Measurements from ENCODE around the gene PDS5A. TPM values are rescaled to one million over a fixed set of nuclear protein-coding genes. Genes with fewer than 3 reads are reported as not detected.
"Not testable (repeated sequence)": the region's sequence is repeated elsewhere in the genome, so short reads cannot be mapped to it uniquely, and the experiment has no call there.

The PDS5A gene
- total RNA-seq, 4 donors from 2014 or later, result 42.9 to 107 (median 68.9) TPM

DNA sequence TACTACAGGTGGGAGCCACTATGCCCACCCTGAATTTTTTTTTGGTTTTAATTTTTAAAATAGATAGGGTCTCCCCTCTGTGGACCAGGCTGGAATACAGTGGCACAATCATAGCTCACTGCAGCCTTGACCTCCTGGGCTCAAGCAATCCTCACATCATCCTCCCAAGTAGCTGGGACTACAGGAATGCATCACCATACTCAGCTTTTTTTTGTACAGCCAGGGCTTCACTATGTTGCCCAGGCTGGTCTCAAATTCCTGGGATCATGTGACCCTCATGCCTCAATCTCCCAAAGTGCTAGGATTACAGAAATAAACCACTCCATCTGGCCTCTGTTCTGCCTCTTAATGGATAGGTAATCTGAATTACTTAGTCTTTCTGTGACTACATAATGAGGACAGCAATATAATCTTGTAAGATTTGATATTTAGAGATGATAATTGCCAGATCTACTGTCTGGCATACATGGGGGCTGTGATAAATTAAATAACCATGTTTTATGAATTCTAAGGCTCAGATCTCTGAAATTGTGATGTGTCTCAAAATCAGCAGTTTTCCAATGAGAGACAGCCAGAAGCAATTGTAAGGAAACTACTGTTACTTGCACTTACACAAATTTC, 26.7 kb downstream of the PDS5A start:
- intact Hi-C loops (cut with DNase I; ENCODE audit: low total_unique reads), result no loop called here
- TF ChIP-seq POLR2A (IDR thresholded peaks at IDR 0.05), result no peak
- TF ChIP-seq, protein P1, sequence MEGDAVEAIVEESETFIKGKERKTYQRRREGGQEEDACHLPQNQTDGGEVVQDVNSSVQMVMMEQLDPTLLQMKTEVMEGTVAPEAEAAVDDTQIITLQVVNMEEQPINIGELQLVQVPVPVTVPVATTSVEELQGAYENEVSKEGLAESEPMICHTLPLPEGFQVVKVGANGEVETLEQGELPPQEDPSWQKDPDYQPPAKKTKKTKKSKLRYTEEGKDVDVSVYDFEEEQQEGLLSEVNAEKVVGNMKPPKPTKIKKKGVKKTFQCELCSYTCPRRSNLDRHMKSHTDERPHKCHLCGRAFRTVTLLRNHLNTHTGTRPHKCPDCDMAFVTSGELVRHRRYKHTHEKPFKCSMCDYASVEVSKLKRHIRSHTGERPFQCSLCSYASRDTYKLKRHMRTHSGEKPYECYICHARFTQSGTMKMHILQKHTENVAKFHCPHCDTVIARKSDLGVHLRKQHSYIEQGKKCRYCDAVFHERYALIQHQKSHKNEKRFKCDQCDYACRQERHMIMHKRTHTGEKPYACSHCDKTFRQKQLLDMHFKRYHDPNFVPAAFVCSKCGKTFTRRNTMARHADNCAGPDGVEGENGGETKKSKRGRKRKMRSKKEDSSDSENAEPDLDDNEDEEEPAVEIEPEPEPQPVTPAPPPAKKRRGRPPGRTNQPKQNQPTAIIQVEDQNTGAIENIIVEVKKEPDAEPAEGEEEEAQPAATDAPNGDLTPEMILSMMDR (IDR thresholded peaks at IDR 0.05), result no peak
- H3K36me3 ChIP-seq, result no peaks in the 10 kb centered on the region
- H3K27ac ChIP-seq, result no peak overlapping the region
- DNase-seq, result no peak
- H3K4me3 ChIP-seq, result no peak overlapping the region
- no peaks in the 10 kb centered on the region for H3K4me1 ChIP-seq
- no peaks in the 10 kb centered on the region for H3K9me3 ChIP-seq
- H3K27me3 ChIP-seq, result no peaks in the 10 kb centered on the region

DNA sequence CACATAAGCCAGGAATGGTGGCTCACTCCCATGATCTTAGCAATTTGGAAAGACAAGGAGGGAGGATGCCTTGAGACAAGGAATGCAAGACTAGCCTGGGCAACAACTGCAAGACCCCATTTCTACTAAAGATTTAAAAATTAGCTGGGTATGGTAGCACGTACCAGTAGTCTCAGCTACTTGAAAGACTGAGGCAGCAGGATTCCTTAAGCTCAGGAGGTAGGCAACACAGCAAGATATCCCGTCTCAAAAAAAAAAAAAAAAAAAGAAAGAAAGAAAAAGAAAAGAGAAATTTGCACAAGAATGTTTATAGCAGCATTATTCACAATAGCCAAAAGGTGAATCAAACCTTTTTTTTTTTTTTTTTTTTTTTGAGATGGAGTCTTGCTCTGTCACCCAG, 29.7 kb downstream of the PDS5A start:
- Histone ChIP-seq H3K27me3 (no peaks in the 10 kb centered on the region), H3K9me3 (no peaks in the 10 kb centered on the region), H3K27ac (no peak overlapping the region), H3K36me3 (no peaks in the 10 kb centered on the region), H3K4me3 (no peak overlapping the region), H3K4me1 (no peaks in the 10 kb centered on the region)
- intact Hi-C loops (cut with DNase I; ENCODE audit: low total_unique reads), result no loop called here
- TF ChIP-seq POLR2A (IDR thresholded peaks at IDR 0.05), result no peak
- TF ChIP-seq, protein P1 (IDR thresholded peaks at IDR 0.05), result no peak
- no peak for DNase-seq

DNA sequence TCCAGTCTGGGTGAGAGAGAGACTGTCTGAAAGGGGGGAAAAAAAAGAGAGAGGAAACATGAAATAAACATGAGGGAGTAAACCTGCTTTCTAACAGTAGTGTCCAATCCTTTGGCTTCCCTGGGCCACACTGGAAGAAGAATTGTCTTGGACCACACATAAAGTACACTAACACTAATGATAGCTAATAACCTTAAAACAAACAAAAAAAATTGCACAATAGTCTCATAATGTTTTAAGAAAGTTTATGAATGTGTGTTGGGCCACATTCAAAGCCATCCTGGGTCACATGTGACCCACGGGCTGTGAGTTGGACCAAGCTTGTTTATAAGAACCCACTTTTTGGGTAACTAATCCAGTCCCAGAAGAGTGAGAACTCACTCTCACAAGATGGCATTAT, 30.3 kb downstream of the PDS5A start:
- Histone ChIP-seq H3K27me3 (no peaks in the 10 kb centered on the region), H3K27ac (no peak overlapping the region), H3K36me3 (no peaks in the 10 kb centered on the region), H3K9me3 (no peaks in the 10 kb centered on the region), H3K4me3 (no peak overlapping the region), H3K4me1 (no peaks in the 10 kb centered on the region)
- intact Hi-C loops (cut with DNase I; ENCODE audit: low total_unique reads), result no loop called here
- TF ChIP-seq POLR2A (IDR thresholded peaks at IDR 0.05), result no peak
- TF ChIP-seq, protein P1 (IDR thresholded peaks at IDR 0.05), result no peak
- no peak for DNase-seq

DNA sequence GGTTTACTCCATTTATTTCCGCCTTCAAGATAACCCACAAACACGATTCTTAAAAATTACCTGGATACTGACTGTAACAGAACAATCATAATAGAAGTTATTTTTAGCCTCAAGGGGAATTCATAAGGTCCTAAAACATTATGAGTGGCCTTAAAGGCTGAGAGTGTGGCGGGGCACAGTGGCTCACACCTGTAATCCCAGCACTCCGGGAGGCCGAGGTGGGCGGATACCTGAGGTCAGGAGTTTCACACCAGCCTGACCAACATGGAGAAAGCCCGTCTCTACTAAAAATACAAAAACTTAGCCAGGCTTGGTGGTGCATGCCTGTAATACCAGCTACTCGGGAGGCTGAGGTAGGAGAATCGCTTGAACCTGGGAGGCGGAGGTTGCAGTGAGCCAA, 33.5 kb downstream of the PDS5A start:
- H3K4me3 ChIP-seq; H3K9me3 ChIP-seq; DNase-seq; H3K36me3 ChIP-seq; H3K27me3 ChIP-seq; H3K4me1 ChIP-seq; intact Hi-C loops (cut with DNase I; ENCODE audit: low total_unique reads); H3K27ac ChIP-seq: not testable (repeated sequence)

DNA sequence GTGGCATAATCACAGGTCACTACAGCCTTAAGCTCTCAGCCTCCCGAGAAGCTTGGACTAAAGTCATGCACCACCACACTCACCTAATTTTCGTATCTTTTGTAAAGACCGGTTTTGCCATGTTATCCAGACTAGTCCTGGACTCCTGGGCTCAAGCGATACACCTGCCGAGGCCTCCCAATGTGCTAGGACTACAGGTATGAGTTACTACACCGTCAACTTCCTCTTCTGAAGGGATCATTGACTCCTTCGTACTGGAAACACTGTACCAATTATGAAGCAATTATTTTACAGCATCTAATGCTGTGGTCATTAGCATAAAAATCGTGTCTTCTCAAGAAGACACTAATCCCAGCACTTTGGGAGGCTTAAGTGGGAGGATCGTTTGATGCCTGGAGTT, 35.2 kb downstream of the PDS5A start:
- H3K9me3 ChIP-seq, result no peaks in the 10 kb centered on the region
- TF ChIP-seq, protein P1 (IDR thresholded peaks at IDR 0.05), result no peak
- TF ChIP-seq POLR2A (IDR thresholded peaks at IDR 0.05), result no peak
- H3K27ac ChIP-seq, result no peak overlapping the region
- no peaks in the 10 kb centered on the region for H3K36me3 ChIP-seq
- H3K27me3 ChIP-seq, result no peaks in the 10 kb centered on the region
- H3K4me1 ChIP-seq, result no peaks in the 10 kb centered on the region
- DNase-seq, result no peak
- no peak overlapping the region for H3K4me3 ChIP-seq
- intact Hi-C loops (cut with DNase I; ENCODE audit: low total_unique reads), result no loop called here
